SH-SY5Y (cell line): Measurements from ENCODE around the gene TCP11L2.

Source experiments
- GATA2 ChIP-seq: IDR thresholded peaks from 2 replicates; pipeline ENCODE4 v1.6.1; 2011; ENCODE audit warnings: mild to moderate bottlenecking, low read depth, low read length
- GATA3 ChIP-seq: IDR thresholded peaks from 2 replicates; pipeline ENCODE4 v1.6.1; 2011; ENCODE audit warnings: low read depth, mild to moderate bottlenecking, low read length, moderate library complexity

- TF ChIP-seq GATA2, result no peak
- TF ChIP-seq GATA3, result no peak
These were observed 41.6 kb downstream of the TCP11L2 start for GRCh38 chr12:106344131-106344530.
